Right cardiac atrium (tissue), 5 donors: ENCODE data around the gene FAM83F. TPM values are rescaled to one million over a fixed set of nuclear protein-coding genes. Genes with fewer than 3 reads are reported as not detected.

Experiments
- ATAC-seq, 2 donors: fragments of 200-7000 bp; cut with Tn5 transposase; one replicate each; pipeline versions ENCODE4 v1.8.0 to v1.9.1; 2020; ENCODE audit warnings: moderate library complexity in 2 of 2, mild to moderate bottlenecking in 1 of 2
- DNase-seq, 3 donors: peaks; one replicate each; pipeline ENCODE4 v3.0.0-alpha.2; 2020
- H3K27ac ChIP-seq: one replicate; pipeline ENCODE4 v1.5.1; 2013; ENCODE audit warnings: mild to moderate bottlenecking, low read length, control low read depth, moderate library complexity
- H3K27me3 ChIP-seq: one replicate; pipeline ENCODE4 v1.6.1; 2013; ENCODE audit not compliant: control insufficient read depth, insufficient read depth
- H3K4me1 ChIP-seq: one replicate; pipeline ENCODE4 v1.6.1; 2013; ENCODE audit warnings: low read length; ENCODE audit not compliant: control insufficient read depth, insufficient read depth
- H3K4me3 ChIP-seq: one replicate; pipeline ENCODE4 v1.5.1; 2013; ENCODE audit warnings: low read length, control low read depth
- H3K9me3 ChIP-seq: one replicate; pipeline ENCODE4 v1.6.1; 2013; ENCODE audit warnings: low read length; ENCODE audit not compliant: control insufficient read depth
- WGBS: extraction: QIAGEN DNeasy Blood & Tissue Kit; methylation state at CpG from one replicate; pipeline ENCODE4 v1.1.7; 2013; 5-methylcytosine and 5-hydroxymethylcytosine counted together
- intact Hi-C, 4 donors: fragments of 100-400 bp; cut with DNase I; formaldehyde crosslinking; loops; one replicate each; pipeline versions ENCODE4 v1.11.0 to v1.14.0; 2022 to 2023
- polyA plus RNA-seq: library from polyadenylated mRNA; stranded (reverse); fragments of 200-250 nt; gene quantifications from one replicate; pipeline ENCODE4 v1.2.3, GENCODE V29; 2013
- total RNA-seq, 4 donors: library from RNA; stranded (reverse); fragmentation: NEBNext Ultra II Directional; extraction: Animal tissue kit (Norgen Biotek cat#: 25700); gene quantifications; one replicate each; pipeline ENCODE4 v1.2.1, GENCODE V29; 2021
- donor health status: healthy with polysubstance abuse.
- donor health status: DM: no; HTN: yes; CAD: no.
- donor health status: DM: no; HTN: no; CAD: no.
- donor health status: DM: no; HTN: yes; CAD: no; lungs with severe emphysema.
- donor health status: DM: yes; HTN: yes; CAD: no.

Gene FAM83F
- total and polyA plus RNA-seq, 5 donors: 3.6 to 8.5 (median 5.9) TPM

GRCh38 chr22:40050258-40050657 lies 55.5 kb downstream of the FAM83F start:
- no peak overlapping the region for H3K27ac ChIP-seq
- DNase-seq (no peak), ATAC-seq (no peak)
- intact Hi-C loops: loop anchor here in 1 of 4 donors (10.0 kb wide), 1 partner anchor 115 kb away; no protein-coding TSS in a partner anchor
- 65% methylated on average over 3 of the region's 3 CpGs for WGBS
- no peaks in the 10 kb centered on the region for H3K27me3 ChIP-seq
- no peak overlapping the region for H3K4me3 ChIP-seq
- H3K4me1 ChIP-seq: peaks cover 5% of the 10 kb centered on the region
- no peaks in the 10 kb centered on the region for H3K9me3 ChIP-seq

- intact Hi-C loops: loop anchor here in 1 of 4 donors (10.0 kb wide), 1 partner anchor 113 kb away; no protein-coding TSS in a partner anchor
- Histone ChIP-seq H3K27ac (no peak overlapping the region), H3K9me3 (no peaks in the 10 kb centered on the region), H3K4me3 (no peak overlapping the region), H3K4me1 (peaks cover 5% of the 10 kb centered on the region), H3K27me3 (no peaks in the 10 kb centered on the region)
- DNase-seq (no peak), ATAC-seq (no peak)
- 20% methylated on average over 3 of the region's 3 CpGs for WGBS
These were observed 56.6 kb downstream of the FAM83F start for GRCh38 chr22:40051322-40051721.

- intact Hi-C loops: loop anchor here in 1 of 4 donors (10.0 kb wide), 1 partner anchor 111 kb away; no protein-coding TSS in a partner anchor
- ATAC-seq: no peak
- peaks cover 5% of the 10 kb centered on the region for H3K4me1 ChIP-seq
These were observed 58.7 kb downstream of the FAM83F start for GRCh38 chr22:40053460-40053859.

GRCh38 chr22:40054486-40054885 lies 59.7 kb downstream of the FAM83F start:
- Histone ChIP-seq H3K4me1 (peaks cover 5% of the 10 kb centered on the region), H3K4me3 (no peak overlapping the region), H3K27ac (no peak overlapping the region), H3K27me3 (no peaks in the 10 kb centered on the region), H3K9me3 (no peaks in the 10 kb centered on the region)
- intact Hi-C loops: loop anchor here in 1 of 4 donors (10.0 kb wide), 1 partner anchor 110 kb away; no protein-coding TSS in a partner anchor
- ATAC-seq (no peak), DNase-seq (no peak)
- 95% methylated on average over 2 of the region's 2 CpGs for WGBS

More at GRCh38 chr22:40053460-40053859, 58.7 kb downstream of the FAM83F start:
- Histone ChIP-seq H3K27ac (no peak overlapping the region), H3K9me3 (no peaks in the 10 kb centered on the region), H3K27me3 (no peaks in the 10 kb centered on the region), H3K4me3 (no peak overlapping the region)
- 81% methylated on average over 1 of the region's 1 CpG for WGBS
- no peak for DNase-seq

GRCh38 chr22:40055143-40055883 lies 60.6 kb downstream of the FAM83F start:
- no peak overlapping the region for H3K27ac ChIP-seq
- no peaks in the 10 kb centered on the region for H3K27me3 ChIP-seq
- ATAC-seq (no peak), DNase-seq (no peak)
- WGBS: 68% methylated on average over 8 of the region's 8 CpGs
- no peaks in the 10 kb centered on the region for H3K9me3 ChIP-seq
- H3K4me1 ChIP-seq: peaks cover 5% of the 10 kb centered on the region
- no peak overlapping the region for H3K4me3 ChIP-seq
- intact Hi-C loops: loop anchor here in 1 of 4 donors (10.0 kb wide), 1 partner anchor 109 kb away; no protein-coding TSS in a partner anchor

GRCh38 chr22:40056154-40056553 lies 61.4 kb downstream of the FAM83F start:
- intact Hi-C loops: loop anchor here in 1 of 4 donors (10.0 kb wide), 1 partner anchor 109 kb away; no protein-coding TSS in a partner anchor
- Histone ChIP-seq H3K4me3 (no peak overlapping the region), H3K9me3 (no peaks in the 10 kb centered on the region), H3K27ac (no peak overlapping the region), H3K4me1 (peaks cover 7% of the 10 kb centered on the region), H3K27me3 (no peaks in the 10 kb centered on the region)
- WGBS: 83% methylated on average over 4 of the region's 4 CpGs
- ATAC-seq: no peak
- no peak for DNase-seq

- Histone ChIP-seq H3K27me3 (no peaks in the 10 kb centered on the region), H3K4me1 (peaks cover 7% of the 10 kb centered on the region), H3K9me3 (no peaks in the 10 kb centered on the region), H3K4me3 (no peak overlapping the region), H3K27ac (no peak overlapping the region)
- no peak for DNase-seq
- intact Hi-C loops: loop anchor here in 1 of 4 donors (10.0 kb wide), 1 partner anchor 108 kb away; no protein-coding TSS in a partner anchor
- no peak for ATAC-seq
- WGBS: 90% methylated on average over 3 of the region's 3 CpGs
These were observed 61.8 kb downstream of the FAM83F start for GRCh38 chr22:40056559-40056958.

GRCh38 chr22:40057652-40058051 lies 62.9 kb downstream of the FAM83F start:
- peaks cover 7% of the 10 kb centered on the region for H3K4me1 ChIP-seq
- DNase-seq (no peak), ATAC-seq (no peak)
- no peak overlapping the region for H3K4me3 ChIP-seq
- H3K27me3 ChIP-seq: no peaks in the 10 kb centered on the region
- no peak overlapping the region for H3K27ac ChIP-seq
- intact Hi-C loops: loop anchor here in 1 of 4 donors (10.0 kb wide), 1 partner anchor 107 kb away; no protein-coding TSS in a partner anchor
- H3K9me3 ChIP-seq: no peaks in the 10 kb centered on the region

GRCh38 chr22:40058265-40058664 lies 63.5 kb downstream of the FAM83F start:
- intact Hi-C loops: loop anchor here in 1 of 4 donors (10.0 kb wide), 1 partner anchor 107 kb away; no protein-coding TSS in a partner anchor
- no peak overlapping the region for H3K4me3 ChIP-seq
- H3K4me1 ChIP-seq: peaks cover 7% of the 10 kb centered on the region
- H3K27ac ChIP-seq: no peak overlapping the region
- no peaks in the 10 kb centered on the region for H3K9me3 ChIP-seq
- 61% methylated on average over 5 of the region's 5 CpGs for WGBS
- H3K27me3 ChIP-seq: no peaks in the 10 kb centered on the region
- DNase-seq: peak in 1 of 3 donors; percentile 59
- peak in 1 of 2 donors; percentile 69 for ATAC-seq

- DNase-seq (no peak), ATAC-seq (no peak)
- Histone ChIP-seq H3K4me1 (peaks cover 3% of the 10 kb centered on the region), H3K27me3 (no peaks in the 10 kb centered on the region), H3K27ac (no peak overlapping the region), H3K9me3 (no peaks in the 10 kb centered on the region), H3K4me3 (no peak overlapping the region)
- WGBS: 91% methylated on average over 3 of the region's 3 CpGs
- intact Hi-C loops: no loop called here
These were observed 71.2 kb downstream of the FAM83F start for GRCh38 chr22:40065981-40066380.

- H3K27me3 ChIP-seq: no peaks in the 10 kb centered on the region
- H3K27ac ChIP-seq: no peak overlapping the region
- H3K4me3 ChIP-seq: no peak overlapping the region
- ATAC-seq (no peak), DNase-seq (no peak)
- intact Hi-C loops: no loop called here
- WGBS: 80% methylated on average over 2 of the region's 2 CpGs
- H3K4me1 ChIP-seq: peaks cover 3% of the 10 kb centered on the region
- no peaks in the 10 kb centered on the region for H3K9me3 ChIP-seq
These were observed 72.9 kb downstream of the FAM83F start for GRCh38 chr22:40067639-40068038.
